ENCODE results near the gene PRSS27.

PRSS27 gene

GRCh38 chr16:2710021-2710710, 9.9 kb downstream of the PRSS27 start:
- H3K4me3 ChIP-seq (ENCODE audit: insufficient read depth, low read depth, low read length, poor library complexity, severe bottlenecking): no peak overlapping the region
- peaks cover under 1% of the 10 kb centered on the region for H3K4me1 ChIP-seq (ENCODE audit: control insufficient read depth, insufficient read depth, low read length, poor library complexity, severe bottlenecking)
- no peak for DNase-seq
- no peak overlapping the region for H3K27ac ChIP-seq (ENCODE audit: insufficient read depth, low read length, poor library complexity, severe bottlenecking)
- H3K36me3 ChIP-seq (ENCODE audit: control insufficient read depth, insufficient read depth, low read length): peaks cover 31% of the 10 kb centered on the region
- no peaks in the 10 kb centered on the region for H3K9me3 ChIP-seq (ENCODE audit: control insufficient read depth, low read length)
- no peaks in the 10 kb centered on the region for H3K27me3 ChIP-seq (replicated peaks; ENCODE audit: control insufficient read depth, insufficient read depth, low read length, poor library complexity, severe bottlenecking)

GRCh38 chr16:2709588-2709984, 10.4 kb downstream of the PRSS27 start:
- H3K27me3 ChIP-seq (replicated peaks; ENCODE audit: control insufficient read depth, insufficient read depth, low read length, poor library complexity, severe bottlenecking): no peaks in the 10 kb centered on the region
- no peaks in the 10 kb centered on the region for H3K9me3 ChIP-seq (ENCODE audit: control insufficient read depth, low read length)
- no peak for DNase-seq
- H3K36me3 ChIP-seq (ENCODE audit: control insufficient read depth, insufficient read depth, low read length): peaks cover 36% of the 10 kb centered on the region
- no peaks in the 10 kb centered on the region for H3K4me1 ChIP-seq (ENCODE audit: control insufficient read depth, insufficient read depth, low read length, poor library complexity, severe bottlenecking)
- H3K27ac ChIP-seq (ENCODE audit: insufficient read depth, low read length, poor library complexity, severe bottlenecking): no peak overlapping the region
- H3K4me3 ChIP-seq (ENCODE audit: insufficient read depth, low read depth, low read length, poor library complexity, severe bottlenecking): no peak overlapping the region

- Histone ChIP-seq H3K36me3 (ENCODE audit: control insufficient read depth, insufficient read depth, low read length) (peaks cover 39% of the 10 kb centered on the region), H3K4me3 (ENCODE audit: insufficient read depth, low read depth, low read length, poor library complexity, severe bottlenecking) (no peak overlapping the region), H3K27ac (ENCODE audit: insufficient read depth, low read length, poor library complexity, severe bottlenecking) (no peak overlapping the region), H3K27me3 (replicated peaks; ENCODE audit: control insufficient read depth, insufficient read depth, low read length, poor library complexity, severe bottlenecking) (no peaks in the 10 kb centered on the region), H3K4me1 (ENCODE audit: control insufficient read depth, insufficient read depth, low read length, poor library complexity, severe bottlenecking) (no peaks in the 10 kb centered on the region), H3K9me3 (ENCODE audit: control insufficient read depth, low read length) (no peaks in the 10 kb centered on the region)
- no peak for DNase-seq
Measured at GRCh38 chr16:2708955-2709587, 11.0 kb downstream of the PRSS27 start.

GRCh38 chr16:2708290-2708639, 11.8 kb downstream of the PRSS27 start:
- no peaks in the 10 kb centered on the region for H3K9me3 ChIP-seq (ENCODE audit: control insufficient read depth, low read length)
- peaks cover 47% of the 10 kb centered on the region for H3K36me3 ChIP-seq (ENCODE audit: control insufficient read depth, insufficient read depth, low read length)
- H3K4me1 ChIP-seq (ENCODE audit: control insufficient read depth, insufficient read depth, low read length, poor library complexity, severe bottlenecking): no peaks in the 10 kb centered on the region
- no peaks in the 10 kb centered on the region for H3K27me3 ChIP-seq (replicated peaks; ENCODE audit: control insufficient read depth, insufficient read depth, low read length, poor library complexity, severe bottlenecking)
- no peak overlapping the region for H3K27ac ChIP-seq (ENCODE audit: insufficient read depth, low read length, poor library complexity, severe bottlenecking)
- H3K4me3 ChIP-seq (ENCODE audit: insufficient read depth, low read depth, low read length, poor library complexity, severe bottlenecking): no peak overlapping the region
- no peak for DNase-seq

GRCh38 chr16:2707368-2708289, 12.4 kb downstream of the PRSS27 start:
- DNase-seq: no peak
- Histone ChIP-seq H3K36me3 (ENCODE audit: control insufficient read depth, insufficient read depth, low read length) (peaks cover 53% of the 10 kb centered on the region), H3K27me3 (replicated peaks; ENCODE audit: control insufficient read depth, insufficient read depth, low read length, poor library complexity, severe bottlenecking) (no peaks in the 10 kb centered on the region), H3K4me1 (ENCODE audit: control insufficient read depth, insufficient read depth, low read length, poor library complexity, severe bottlenecking) (no peaks in the 10 kb centered on the region), H3K27ac (ENCODE audit: insufficient read depth, low read length, poor library complexity, severe bottlenecking) (no peak overlapping the region), H3K4me3 (ENCODE audit: insufficient read depth, low read depth, low read length, poor library complexity, severe bottlenecking) (no peak overlapping the region), H3K9me3 (ENCODE audit: control insufficient read depth, low read length) (no peaks in the 10 kb centered on the region)

GRCh38 chr16:2706611-2707311, 13.3 kb downstream of the PRSS27 start:
- Histone ChIP-seq H3K9me3 (ENCODE audit: control insufficient read depth, low read length) (no peaks in the 10 kb centered on the region), H3K27ac (ENCODE audit: insufficient read depth, low read length, poor library complexity, severe bottlenecking) (no peak overlapping the region), H3K36me3 (ENCODE audit: control insufficient read depth, insufficient read depth, low read length) (peaks cover 61% of the 10 kb centered on the region), H3K27me3 (replicated peaks; ENCODE audit: control insufficient read depth, insufficient read depth, low read length, poor library complexity, severe bottlenecking) (no peaks in the 10 kb centered on the region), H3K4me1 (ENCODE audit: control insufficient read depth, insufficient read depth, low read length, poor library complexity, severe bottlenecking) (no peaks in the 10 kb centered on the region), H3K4me3 (ENCODE audit: insufficient read depth, low read depth, low read length, poor library complexity, severe bottlenecking) (no peak overlapping the region)
- DNase-seq: no peak

- no peaks in the 10 kb centered on the region for H3K4me1 ChIP-seq (ENCODE audit: control insufficient read depth, insufficient read depth, low read length, poor library complexity, severe bottlenecking)
- H3K27ac ChIP-seq (ENCODE audit: insufficient read depth, low read length, poor library complexity, severe bottlenecking): no peak overlapping the region
- DNase-seq: no peak
- H3K9me3 ChIP-seq (ENCODE audit: control insufficient read depth, low read length): no peaks in the 10 kb centered on the region
- peaks cover 68% of the 10 kb centered on the region for H3K36me3 ChIP-seq (ENCODE audit: control insufficient read depth, insufficient read depth, low read length)
- no peak overlapping the region for H3K4me3 ChIP-seq (ENCODE audit: insufficient read depth, low read depth, low read length, poor library complexity, severe bottlenecking)
- H3K27me3 ChIP-seq (replicated peaks; ENCODE audit: control insufficient read depth, insufficient read depth, low read length, poor library complexity, severe bottlenecking): no peaks in the 10 kb centered on the region
Measured at GRCh38 chr16:2706085-2706484, 13.9 kb downstream of the PRSS27 start.

- H3K36me3 ChIP-seq (ENCODE audit: control insufficient read depth, insufficient read depth, low read length): peaks cover 75% of the 10 kb centered on the region
- no peaks in the 10 kb centered on the region for H3K9me3 ChIP-seq (ENCODE audit: control insufficient read depth, low read length)
- DNase-seq: no peak
- H3K4me1 ChIP-seq (ENCODE audit: control insufficient read depth, insufficient read depth, low read length, poor library complexity, severe bottlenecking): no peaks in the 10 kb centered on the region
- no peaks in the 10 kb centered on the region for H3K27me3 ChIP-seq (replicated peaks; ENCODE audit: control insufficient read depth, insufficient read depth, low read length, poor library complexity, severe bottlenecking)
- H3K27ac ChIP-seq (ENCODE audit: insufficient read depth, low read length, poor library complexity, severe bottlenecking): no peak overlapping the region
- no peak overlapping the region for H3K4me3 ChIP-seq (ENCODE audit: insufficient read depth, low read depth, low read length, poor library complexity, severe bottlenecking)
Measured at GRCh38 chr16:2705351-2705750, 14.7 kb downstream of the PRSS27 start.

- peaks cover 80% of the 10 kb centered on the region for H3K36me3 ChIP-seq (ENCODE audit: control insufficient read depth, insufficient read depth, low read length)
- H3K27ac ChIP-seq (ENCODE audit: insufficient read depth, low read length, poor library complexity, severe bottlenecking): no peak overlapping the region
- DNase-seq: no peak
- no peaks in the 10 kb centered on the region for H3K27me3 ChIP-seq (replicated peaks; ENCODE audit: control insufficient read depth, insufficient read depth, low read length, poor library complexity, severe bottlenecking)
- H3K9me3 ChIP-seq (ENCODE audit: control insufficient read depth, low read length): no peaks in the 10 kb centered on the region
- H3K4me1 ChIP-seq (ENCODE audit: control insufficient read depth, insufficient read depth, low read length, poor library complexity, severe bottlenecking): no peaks in the 10 kb centered on the region
- H3K4me3 ChIP-seq (ENCODE audit: insufficient read depth, low read depth, low read length, poor library complexity, severe bottlenecking): no peak overlapping the region
Measured at GRCh38 chr16:2704983-2705275, 15.1 kb downstream of the PRSS27 start.

All from effector memory CD4-positive, alpha-beta T cell (primary cell).